NCI-H774 (cell line): ENCODE results near the gene VWA3A.
"Not testable (repeated sequence)": the region's sequence is repeated elsewhere in the genome, so short reads cannot be mapped to it uniquely, and the experiment has no call there.

Source experiments
- DNase-seq: peaks from one replicate; lab custom pipeline; 2025; lab: John Stamatoyannopoulos, UW

Gene VWA3A

GRCh38 chr16:22092143-22092933, at the start of gene VWA3A:
Gene VWA3A, plus strand, starts transcription at chr16:22092541. Its CDS starts 97 bp downstream, at chr16:22092638.
- no peak for DNase-seq

- not testable (repeated sequence) for DNase-seq
Observed at GRCh38 chr16:22043882-22044281, 48.5 kb upstream of the VWA3A start.

- not testable (repeated sequence) for DNase-seq
Observed at GRCh38 chr16:22045888-22046287, 46.5 kb upstream of the VWA3A start.

GRCh38 chr16:22050963-22051362, 41.4 kb upstream of the VWA3A start:
- DNase-seq: no peak

GRCh38 chr16:22052980-22053379, 39.4 kb upstream of the VWA3A start:
- DNase-seq: no peak

GRCh38 chr16:22053921-22054341, 38.4 kb upstream of the VWA3A start:
- DNase-seq: no peak

GRCh38 chr16:22054847-22055590, 37.3 kb upstream of the VWA3A start:
- DNase-seq: no peak

GRCh38 chr16:22055881-22056280, 36.5 kb upstream of the VWA3A start:
- DNase-seq: no peak

GRCh38 chr16:22063888-22064467, 28.4 kb upstream of the VWA3A start:
- DNase-seq: no peak

- no peak for DNase-seq
Observed at GRCh38 chr16:22065252-22065651, 27.1 kb upstream of the VWA3A start.

- DNase-seq: no peak
Observed at GRCh38 chr16:22070361-22071330, 21.7 kb upstream of the VWA3A start.

GRCh38 chr16:22071331-22071910, 20.9 kb upstream of the VWA3A start:
- no peak for DNase-seq

- no peak for DNase-seq
Observed at GRCh38 chr16:22073350-22073749, 19.0 kb upstream of the VWA3A start.

- no peak for DNase-seq
Observed at GRCh38 chr16:22075043-22075757, 17.1 kb upstream of the VWA3A start.

- no peak for DNase-seq
Observed at GRCh38 chr16:22075776-22076175, 16.6 kb upstream of the VWA3A start.

GRCh38 chr16:22077700-22078313, 14.5 kb upstream of the VWA3A start:
- DNase-seq: peak; percentile 2

GRCh38 chr16:22078656-22079055, 13.7 kb upstream of the VWA3A start:
- no peak for DNase-seq

GRCh38 chr16:22081050-22081449, 11.3 kb upstream of the VWA3A start:
- no peak for DNase-seq

- no peak for DNase-seq
Observed at GRCh38 chr16:22086440-22086839, 5.9 kb upstream of the VWA3A start.

- no peak for DNase-seq
Observed at GRCh38 chr16:22088642-22089041, 3.7 kb upstream of the VWA3A start.
